Activated B cell treated with CpG ODN at 0.5 μM for 24 hours (primary cell): Measurements from ENCODE around the gene DFFB. TPM values are rescaled to one million over a fixed set of nuclear protein-coding genes. Genes with fewer than 3 reads are reported as not detected.

Experiments
- ATAC-seq: fragments of 200-7000 bp; cut with Tn5 transposase; one replicate; pipeline ENCODE4 v1.10.0; 2021; ENCODE audit warnings: low read depth, mild to moderate bottlenecking, moderate library complexity
- CTCF ChIA-PET: fragments of 350-600 bp; sonication (Branson Sonifier 250); formaldehyde crosslinking; loops from one replicate; lab custom pipeline; 2021; ENCODE audit warnings: antibody characterized with exemption; lab: Charles Lee
- POLR2A ChIA-PET: fragments of 350-600 bp; sonication (Branson Sonifier 250); formaldehyde crosslinking; loops from one replicate; lab custom pipeline; 2021; ENCODE audit warnings: antibody characterized with exemption; lab: Charles Lee
- DNase-seq: peaks from one replicate; pipeline ENCODE4 v3.0.0; 2022
- H3K27ac Mint-ChIP-seq: one replicate; pipeline ENCODE4 v1.8.0; 2020; ENCODE audit warnings: mixed read lengths
- H3K27me3 Mint-ChIP-seq: one replicate; pipeline ENCODE4 v1.8.0; 2021; ENCODE audit warnings: mixed read lengths
- H3K36me3 Mint-ChIP-seq: one replicate; pipeline ENCODE4 v1.8.0; 2021; ENCODE audit warnings: low read depth, mixed read lengths
- H3K4me1 Mint-ChIP-seq: one replicate; pipeline ENCODE4 v1.8.0; 2021; ENCODE audit warnings: mixed read lengths
- H3K4me3 Mint-ChIP-seq: one replicate; pipeline ENCODE4 v1.8.0; 2020; ENCODE audit warnings: mild to moderate bottlenecking, mixed read lengths
- H3K9me3 Mint-ChIP-seq: one replicate; pipeline ENCODE4 v1.8.0; 2020; ENCODE audit warnings: mixed read lengths
- intact Hi-C: fragments of 100-400 bp; cut with micrococcal nuclease; formaldehyde crosslinking; loops from one replicate; pipeline ENCODE4 v1.15.1; 2024
- total RNA-seq: library from RNA; stranded (reverse); gene quantifications from 2 replicates; pipeline ENCODE4 v1.2.3, GENCODE V29; 2022
- TF ChIP-seq, protein P1 (sequence below): fragments of 200-600 bp; IDR thresholded peaks from one replicate; pipeline ENCODE4 v1.8.0; 2022; ENCODE audit warnings: antibody characterized with exemption, mild to moderate bottlenecking

Gene DFFB
- total RNA-seq, 1 donor from 2014 or later = 10.5 TPM

GRCh38 chr1:3929126-3929525, 71.8 kb downstream of the DFFB start:
- CTCF ChIA-PET = no interaction called here
- H3K36me3 Mint-ChIP-seq = no peaks in the 10 kb centered on the region
- POLR2A ChIA-PET = no interaction called here
- no peaks in the 10 kb centered on the region for H3K9me3 Mint-ChIP-seq
- no peaks in the 10 kb centered on the region for H3K27me3 Mint-ChIP-seq
- no peak for DNase-seq
- intact Hi-C loops = no loop called here
- no peak for ATAC-seq
- no peak overlapping the region for H3K27ac Mint-ChIP-seq
- H3K4me1 Mint-ChIP-seq = no peaks in the 10 kb centered on the region
- no peak overlapping the region for H3K4me3 Mint-ChIP-seq
- TF ChIP-seq, protein P1, sequence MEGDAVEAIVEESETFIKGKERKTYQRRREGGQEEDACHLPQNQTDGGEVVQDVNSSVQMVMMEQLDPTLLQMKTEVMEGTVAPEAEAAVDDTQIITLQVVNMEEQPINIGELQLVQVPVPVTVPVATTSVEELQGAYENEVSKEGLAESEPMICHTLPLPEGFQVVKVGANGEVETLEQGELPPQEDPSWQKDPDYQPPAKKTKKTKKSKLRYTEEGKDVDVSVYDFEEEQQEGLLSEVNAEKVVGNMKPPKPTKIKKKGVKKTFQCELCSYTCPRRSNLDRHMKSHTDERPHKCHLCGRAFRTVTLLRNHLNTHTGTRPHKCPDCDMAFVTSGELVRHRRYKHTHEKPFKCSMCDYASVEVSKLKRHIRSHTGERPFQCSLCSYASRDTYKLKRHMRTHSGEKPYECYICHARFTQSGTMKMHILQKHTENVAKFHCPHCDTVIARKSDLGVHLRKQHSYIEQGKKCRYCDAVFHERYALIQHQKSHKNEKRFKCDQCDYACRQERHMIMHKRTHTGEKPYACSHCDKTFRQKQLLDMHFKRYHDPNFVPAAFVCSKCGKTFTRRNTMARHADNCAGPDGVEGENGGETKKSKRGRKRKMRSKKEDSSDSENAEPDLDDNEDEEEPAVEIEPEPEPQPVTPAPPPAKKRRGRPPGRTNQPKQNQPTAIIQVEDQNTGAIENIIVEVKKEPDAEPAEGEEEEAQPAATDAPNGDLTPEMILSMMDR = no peak

DNA sequence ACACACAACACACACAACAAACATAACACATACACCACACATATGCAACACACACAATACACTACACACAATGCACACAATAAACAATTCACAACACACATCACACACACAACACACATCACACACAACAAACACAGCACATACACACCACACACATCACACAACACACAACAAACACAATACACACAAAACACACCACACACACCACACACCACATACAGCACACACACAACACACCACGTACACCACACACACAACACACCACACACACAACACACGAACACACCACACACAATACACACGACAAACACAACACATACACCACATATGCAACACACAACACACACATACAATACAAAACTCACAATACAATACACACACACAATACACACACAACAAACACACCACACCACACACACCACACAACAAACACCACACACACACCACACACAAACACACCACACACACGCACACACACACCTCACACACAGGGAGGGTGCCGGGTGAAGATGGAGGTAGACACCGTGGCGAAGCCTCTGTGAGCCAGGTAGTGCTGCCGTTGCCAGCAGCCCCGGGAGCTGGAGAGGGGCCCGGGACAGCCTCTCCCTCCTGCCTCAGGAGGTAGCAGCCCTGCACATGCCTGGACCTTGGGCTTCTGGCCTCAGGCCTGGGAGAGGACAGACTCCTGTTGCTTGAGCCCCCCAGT, 73.2 kb downstream of the DFFB start:
- intact Hi-C loops = no loop called here
- ChIA-PET POLR2A (no interaction called here), CTCF (no interaction called here)
- TF ChIP-seq, protein P1 = no peak
- H3K4me3 Mint-ChIP-seq = no peak overlapping the region
- H3K4me1 Mint-ChIP-seq = no peaks in the 10 kb centered on the region
- no peaks in the 10 kb centered on the region for H3K36me3 Mint-ChIP-seq
- no peaks in the 10 kb centered on the region for H3K9me3 Mint-ChIP-seq
- H3K27me3 Mint-ChIP-seq = peaks cover 6% of the 10 kb centered on the region
- DNase-seq (no peak), ATAC-seq (no peak)
- no peak overlapping the region for H3K27ac Mint-ChIP-seq

- Mint-ChIP-seq H3K4me3 (no peak overlapping the region), H3K27ac (no peak overlapping the region), H3K4me1 (no peaks in the 10 kb centered on the region), H3K9me3 (no peaks in the 10 kb centered on the region), H3K36me3 (no peaks in the 10 kb centered on the region), H3K27me3 (peaks cover 6% of the 10 kb centered on the region)
- ATAC-seq (no peak), DNase-seq (no peak)
- ChIA-PET CTCF (no interaction called here), POLR2A (no interaction called here)
- intact Hi-C loops = no loop called here
- TF ChIP-seq, protein P1 = no peak
Observed at GRCh38 chr1:3931007-3931912, 74.0 kb downstream of the DFFB start.

GRCh38 chr1:3932156-3932919, 75.1 kb downstream of the DFFB start:
- POLR2A ChIA-PET = no interaction called here
- H3K27ac Mint-ChIP-seq = no peak overlapping the region

More at GRCh38 chr1:3932156-3932919, 75.1 kb downstream of the DFFB start:
- Mint-ChIP-seq H3K9me3 (peaks cover 5% of the 10 kb centered on the region), H3K4me3 (no peak overlapping the region), H3K27me3 (peaks cover 8% of the 10 kb centered on the region), H3K36me3 (peaks cover 3% of the 10 kb centered on the region), H3K4me1 (no peaks in the 10 kb centered on the region)
- CTCF ChIA-PET = no interaction called here
- ATAC-seq (no peak), DNase-seq (no peak)
- intact Hi-C loops = no loop called here
- TF ChIP-seq, protein P1 = no peak

Other genes starting within 250 kb of the DFFB start
- gene MEGF6, start 246.0 kb upstream of the DFFB start, total RNA-seq = 8.5 and 10.9 TPM in 2 replicates
- gene TPRG1L, start 232.5 kb upstream of the DFFB start, total RNA-seq = 26.5 and 27.0 TPM in 2 replicates
- gene WRAP73, start 207.4 kb upstream of the DFFB start, total RNA-seq = 27.0 and 30.1 TPM in 2 replicates
- 2.1 and 2.6 TPM in 2 replicates for gene TP73, start 205.0 kb upstream of the DFFB start, total RNA-seq
- gene CCDC27, start 105.0 kb upstream of the DFFB start, total RNA-seq = not detected in 2 replicates
- gene SMIM1, start 84.7 kb upstream of the DFFB start, total RNA-seq = 2.8 and 3.8 TPM in 2 replicates
- 40.3 and 43.3 TPM in 2 replicates for gene LRRC47, start 61.0 kb upstream of the DFFB start, total RNA-seq
- gene CEP104, start 265 bp upstream of the DFFB start, total RNA-seq = 38.0 and 45.1 TPM in 2 replicates
- 26.2 and 27.5 TPM in 2 replicates for gene C1orf174, start 42.8 kb downstream of the DFFB start, total RNA-seq